Astrocyte (in vitro differentiated cells and primary cell): ENCODE measurements around the gene MDM1. TPM values are rescaled to one million over a fixed set of nuclear protein-coding genes. Genes with fewer than 3 reads are reported as not detected.

ENCODE experiments used
- DNase-seq: peaks from one replicate; pipeline ENCODE4 v3.0.0-alpha.2; 2010; ENCODE audit warnings: low read depth
- FAIRE-seq: peaks from 2 replicates; lab custom pipeline; 2011; peaks lifted over from hg19 to GRCh38; lab: Jason Lieb, UNC
- H2AFZ ChIP-seq: 2 replicates; pipeline ENCODE4 v1.6.0; 2012; ENCODE audit warnings: low read depth, low read length, inconsistent platforms
- H3K27ac ChIP-seq: 2 replicates; pipeline ENCODE4 v1.5.1; 2011; ENCODE audit warnings: low read depth, low read length, inconsistent platforms
- H3K27me3 ChIP-seq: 2 replicates; pipeline ENCODE4 v1.6.0; 2011; ENCODE audit warnings: low read length, inconsistent platforms; ENCODE audit not compliant: insufficient read depth
- H3K36me3 ChIP-seq: 2 replicates; pipeline ENCODE4 v1.5.1; 2011; ENCODE audit warnings: low read length, inconsistent platforms; ENCODE audit not compliant: insufficient read depth
- H3K4me1 ChIP-seq: 2 replicates; pipeline ENCODE4 v1.5.1; 2011; ENCODE audit warnings: low read length, inconsistent platforms; ENCODE audit not compliant: insufficient read depth
- H3K4me2 ChIP-seq: 2 replicates; pipeline ENCODE4 v1.6.0; 2012; ENCODE audit warnings: low read length, inconsistent platforms
- H3K4me3 ChIP-seq: 2 replicates; pipeline ENCODE4 v1.5.1; 2011; ENCODE audit warnings: low read depth, mild to moderate bottlenecking, low read length, inconsistent platforms; ENCODE audit not compliant: insufficient read depth
- H3K79me2 ChIP-seq: 2 replicates; pipeline ENCODE4 v1.6.0; 2012; ENCODE audit warnings: mild to moderate bottlenecking, low read length, inconsistent platforms; ENCODE audit not compliant: insufficient read depth
- H3K9ac ChIP-seq: 2 replicates; pipeline ENCODE4 v1.6.0; 2012; ENCODE audit warnings: mild to moderate bottlenecking, low read length, inconsistent platforms
- H3K9me3 ChIP-seq: 2 replicates; pipeline ENCODE4 v1.5.1; 2012; ENCODE audit warnings: low read depth, mild to moderate bottlenecking, low read length, inconsistent platforms; ENCODE audit not compliant: insufficient read depth
- H4K20me1 ChIP-seq: 2 replicates; pipeline ENCODE4 v1.6.0; 2012; ENCODE audit warnings: low read length, inconsistent platforms; ENCODE audit not compliant: insufficient read depth
- H3K27ac Mint-ChIP-seq: one replicate; pipeline ENCODE4 v1.8.0; 2021; ENCODE audit warnings: mild to moderate bottlenecking, mixed read lengths; ENCODE audit not compliant: unreplicated experiment
- H3K27me3 Mint-ChIP-seq: one replicate; pipeline ENCODE4 v1.8.0; 2021; ENCODE audit warnings: low read depth, mixed read lengths; ENCODE audit not compliant: unreplicated experiment
- H3K36me3 Mint-ChIP-seq: one replicate; pipeline ENCODE4 v1.8.0; 2021; ENCODE audit warnings: low read depth, mixed read lengths; ENCODE audit not compliant: unreplicated experiment
- H3K4me1 Mint-ChIP-seq: one replicate; pipeline ENCODE4 v1.8.0; 2021; ENCODE audit warnings: low read depth, mixed read lengths; ENCODE audit not compliant: unreplicated experiment
- H3K4me3 Mint-ChIP-seq: one replicate; pipeline ENCODE4 v1.8.0; 2021; ENCODE audit warnings: mild to moderate bottlenecking, moderate library complexity, mixed read lengths; ENCODE audit not compliant: unreplicated experiment
- H3K9me3 Mint-ChIP-seq: one replicate; pipeline ENCODE4 v1.8.0; 2021; ENCODE audit warnings: mild to moderate bottlenecking, mixed read lengths; ENCODE audit not compliant: unreplicated experiment
- EZH2 ChIP-seq: IDR thresholded peaks from 2 replicates; pipeline ENCODE4 v1.6.1; 2012; ENCODE audit warnings: mild to moderate bottlenecking, low read length, inconsistent platforms; ENCODE audit not compliant: insufficient read depth
- total RNA-seq: library from RNA; stranded (reverse); gene quantifications from 2 replicates; pipeline ENCODE4 v1.2.1, GENCODE V29; 2021
- TF ChIP-seq, protein P1 (sequence below): IDR thresholded peaks from 2 replicates; pipeline ENCODE4 v1.5.1; 2011; ENCODE audit warnings: low read depth, mild to moderate bottlenecking, inconsistent platforms, low read length, moderate library complexity; ENCODE audit not compliant: insufficient read depth

MDM1 gene
- total RNA-seq, 1 donor from 2014 or later, result 10.8 TPM

DNA sequence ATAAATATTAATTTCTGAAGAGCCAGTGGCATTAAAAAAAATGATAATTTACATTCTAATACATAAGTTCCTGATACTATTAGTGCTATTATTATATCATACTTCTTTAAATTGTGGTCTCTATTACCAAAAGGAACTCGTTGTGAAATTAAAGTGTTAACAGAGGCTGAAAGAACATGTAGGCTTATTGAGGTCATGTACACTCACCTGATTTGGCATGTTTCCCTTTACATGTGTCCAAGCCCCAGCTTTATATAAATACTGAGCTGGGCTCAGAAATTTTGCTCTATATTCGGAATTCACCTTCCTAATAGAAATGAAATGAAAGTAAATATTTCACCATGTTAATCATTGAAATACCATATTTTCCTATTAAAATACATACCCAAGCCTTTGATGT, 11.0 kb downstream of the MDM1 start:
- Mint-ChIP-seq H3K4me1 (peaks cover 9% of the 10 kb centered on the region), H3K27me3 (no peaks in the 10 kb centered on the region), H3K36me3 (no peaks in the 10 kb centered on the region), H3K4me3 (no peak overlapping the region), H3K27ac (no peak overlapping the region), H3K9me3 (no peaks in the 10 kb centered on the region)
- Histone ChIP-seq H3K27me3 (no peaks in the 10 kb centered on the region), H3K9me3 (no peaks in the 10 kb centered on the region), H3K4me1 (no peaks in the 10 kb centered on the region), H3K4me2 (no peak overlapping the region), H3K4me3 (no peak overlapping the region), H3K36me3 (no peaks in the 10 kb centered on the region), H3K9ac (no peak overlapping the region), H3K27ac (no peak overlapping the region), H3K79me2 (no peaks in the 10 kb centered on the region), H2AFZ (no peak overlapping the region), H4K20me1 (no peaks in the 10 kb centered on the region)
- no peak for TF ChIP-seq EZH2
- TF ChIP-seq, protein P1, sequence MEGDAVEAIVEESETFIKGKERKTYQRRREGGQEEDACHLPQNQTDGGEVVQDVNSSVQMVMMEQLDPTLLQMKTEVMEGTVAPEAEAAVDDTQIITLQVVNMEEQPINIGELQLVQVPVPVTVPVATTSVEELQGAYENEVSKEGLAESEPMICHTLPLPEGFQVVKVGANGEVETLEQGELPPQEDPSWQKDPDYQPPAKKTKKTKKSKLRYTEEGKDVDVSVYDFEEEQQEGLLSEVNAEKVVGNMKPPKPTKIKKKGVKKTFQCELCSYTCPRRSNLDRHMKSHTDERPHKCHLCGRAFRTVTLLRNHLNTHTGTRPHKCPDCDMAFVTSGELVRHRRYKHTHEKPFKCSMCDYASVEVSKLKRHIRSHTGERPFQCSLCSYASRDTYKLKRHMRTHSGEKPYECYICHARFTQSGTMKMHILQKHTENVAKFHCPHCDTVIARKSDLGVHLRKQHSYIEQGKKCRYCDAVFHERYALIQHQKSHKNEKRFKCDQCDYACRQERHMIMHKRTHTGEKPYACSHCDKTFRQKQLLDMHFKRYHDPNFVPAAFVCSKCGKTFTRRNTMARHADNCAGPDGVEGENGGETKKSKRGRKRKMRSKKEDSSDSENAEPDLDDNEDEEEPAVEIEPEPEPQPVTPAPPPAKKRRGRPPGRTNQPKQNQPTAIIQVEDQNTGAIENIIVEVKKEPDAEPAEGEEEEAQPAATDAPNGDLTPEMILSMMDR, result no peak
- DNase-seq (no peak), FAIRE-seq (no peak)

DNA sequence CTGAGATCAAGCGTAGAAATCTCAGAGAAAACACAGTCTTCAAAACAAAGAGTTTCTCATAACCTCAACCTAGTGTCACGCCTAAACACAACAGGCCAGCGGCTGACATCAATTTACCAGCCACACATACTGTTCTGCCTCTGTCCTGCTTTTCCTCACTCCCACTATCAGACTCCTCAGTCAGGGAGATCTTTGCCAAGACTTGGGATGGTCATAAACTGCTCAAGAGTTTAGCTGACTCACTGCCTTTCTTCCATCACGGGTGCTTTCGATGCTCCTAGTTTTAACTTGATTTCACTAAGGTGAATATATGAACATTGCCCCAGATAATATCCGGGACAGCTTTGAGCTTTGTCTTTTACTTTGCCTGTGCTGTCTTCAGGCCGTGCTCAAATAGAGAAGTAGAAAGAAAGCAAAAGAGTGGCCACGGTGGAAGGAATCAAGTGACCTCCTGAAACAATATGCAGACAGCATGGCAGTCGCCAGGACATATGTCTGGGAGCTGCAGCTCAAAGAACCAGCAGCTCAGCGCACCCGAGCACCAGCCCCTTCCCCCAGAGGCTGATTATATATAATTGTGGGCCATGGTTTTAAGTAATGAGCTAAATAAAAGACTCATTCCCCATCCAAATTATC, 12.1 kb downstream of the MDM1 start:
- H3K4me1 ChIP-seq, result no peaks in the 10 kb centered on the region
- no peaks in the 10 kb centered on the region for H3K36me3 ChIP-seq
- H3K4me3 ChIP-seq, result no peak overlapping the region
- H3K4me3 Mint-ChIP-seq, result no peak overlapping the region
- H3K27ac ChIP-seq, result no peak overlapping the region
- no peaks in the 10 kb centered on the region for H3K79me2 ChIP-seq
- H3K27ac Mint-ChIP-seq, result no peak overlapping the region
- peak overlapping the region; percentile 54 for H2AFZ ChIP-seq
- no peaks in the 10 kb centered on the region for H3K36me3 Mint-ChIP-seq
- H3K4me1 Mint-ChIP-seq, result peaks cover 3% of the 10 kb centered on the region
- H3K9ac ChIP-seq, result peak overlapping the region; percentile 12
- no peaks in the 10 kb centered on the region for H3K27me3 ChIP-seq
- no peaks in the 10 kb centered on the region for H3K9me3 Mint-ChIP-seq
- H3K4me2 ChIP-seq, result peak overlapping the region; percentile 34
- no peaks in the 10 kb centered on the region for H4K20me1 ChIP-seq
- TF ChIP-seq EZH2, result no peak
- TF ChIP-seq, protein P1, result no peak
- H3K27me3 Mint-ChIP-seq, result no peaks in the 10 kb centered on the region
- FAIRE-seq (no peak), DNase-seq (peak; percentile 82)
- no peaks in the 10 kb centered on the region for H3K9me3 ChIP-seq

DNA sequence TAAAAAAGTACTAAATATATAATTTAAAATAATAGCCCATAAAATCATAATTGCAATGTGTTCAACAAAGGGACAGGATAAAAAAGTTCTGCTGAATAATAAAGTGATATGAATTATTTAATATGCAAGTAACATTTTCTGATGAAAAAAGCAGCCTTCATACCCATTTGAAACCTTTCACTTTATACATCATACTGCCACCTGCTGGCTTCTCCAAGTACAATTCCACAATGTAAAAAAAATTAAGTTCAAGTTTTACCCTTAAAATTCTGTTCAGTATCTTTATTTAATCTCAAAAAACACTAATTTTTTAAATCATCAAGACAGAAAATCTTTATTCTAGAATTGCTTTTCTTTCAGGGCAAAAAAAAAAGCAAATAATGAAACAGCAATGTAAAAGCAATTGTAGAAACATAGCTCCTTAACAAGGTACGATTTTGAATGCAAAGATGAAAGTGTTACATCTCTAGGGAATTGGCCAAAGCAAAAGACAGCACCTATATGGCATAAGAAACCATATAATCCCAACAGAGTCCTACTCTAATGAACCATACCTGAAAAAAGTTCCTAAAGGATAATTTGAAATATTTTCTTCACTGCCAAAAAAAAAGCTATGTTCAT, 15.0 kb downstream of the MDM1 start:
- no peak for TF ChIP-seq EZH2
- TF ChIP-seq, protein P1, result peak; percentile 56
- no peak overlapping the region for H3K9ac ChIP-seq
- no peaks in the 10 kb centered on the region for H3K27me3 ChIP-seq
- H3K4me3 Mint-ChIP-seq, result no peak overlapping the region
- H3K36me3 Mint-ChIP-seq, result no peaks in the 10 kb centered on the region
- no peak overlapping the region for H3K27ac Mint-ChIP-seq
- H3K4me2 ChIP-seq, result no peak overlapping the region
- H3K79me2 ChIP-seq, result no peaks in the 10 kb centered on the region
- H3K9me3 ChIP-seq, result no peaks in the 10 kb centered on the region
- no peak overlapping the region for H2AFZ ChIP-seq
- FAIRE-seq, result peak; percentile 20
- H3K4me1 ChIP-seq, result no peaks in the 10 kb centered on the region
- H3K9me3 Mint-ChIP-seq, result no peaks in the 10 kb centered on the region
- no peaks in the 10 kb centered on the region for H3K4me1 Mint-ChIP-seq
- H3K27me3 Mint-ChIP-seq, result no peaks in the 10 kb centered on the region
- H4K20me1 ChIP-seq, result no peaks in the 10 kb centered on the region
- peaks cover 2% of the 10 kb centered on the region for H3K36me3 ChIP-seq
- DNase-seq, result no peak
- H3K27ac ChIP-seq, result no peak overlapping the region
- no peak overlapping the region for H3K4me3 ChIP-seq
